ENCODE results near the gene DCTN3.

Gene DCTN3

GRCh38 chr9:34581318-34581717 is 39.0 kb downstream of the DCTN3 start:
- H3K36me3 ChIP-seq (replicated peaks) = no peaks in the 10 kb centered on the region
- H3K27me3 ChIP-seq (replicated peaks) = peaks cover 81% of the 10 kb centered on the region
- DNase-seq = no peak
- H3K27ac ChIP-seq = no peak overlapping the region
- in situ Hi-C loops (cut with HindIII; ENCODE audit: low pct_ligation_motif_present, low sequenced_read_pairs) = no loop called here
- no peak overlapping the region for H3K4me3 ChIP-seq (ENCODE audit: low read depth, low read length)
- TF ChIP-seq, protein P1, sequence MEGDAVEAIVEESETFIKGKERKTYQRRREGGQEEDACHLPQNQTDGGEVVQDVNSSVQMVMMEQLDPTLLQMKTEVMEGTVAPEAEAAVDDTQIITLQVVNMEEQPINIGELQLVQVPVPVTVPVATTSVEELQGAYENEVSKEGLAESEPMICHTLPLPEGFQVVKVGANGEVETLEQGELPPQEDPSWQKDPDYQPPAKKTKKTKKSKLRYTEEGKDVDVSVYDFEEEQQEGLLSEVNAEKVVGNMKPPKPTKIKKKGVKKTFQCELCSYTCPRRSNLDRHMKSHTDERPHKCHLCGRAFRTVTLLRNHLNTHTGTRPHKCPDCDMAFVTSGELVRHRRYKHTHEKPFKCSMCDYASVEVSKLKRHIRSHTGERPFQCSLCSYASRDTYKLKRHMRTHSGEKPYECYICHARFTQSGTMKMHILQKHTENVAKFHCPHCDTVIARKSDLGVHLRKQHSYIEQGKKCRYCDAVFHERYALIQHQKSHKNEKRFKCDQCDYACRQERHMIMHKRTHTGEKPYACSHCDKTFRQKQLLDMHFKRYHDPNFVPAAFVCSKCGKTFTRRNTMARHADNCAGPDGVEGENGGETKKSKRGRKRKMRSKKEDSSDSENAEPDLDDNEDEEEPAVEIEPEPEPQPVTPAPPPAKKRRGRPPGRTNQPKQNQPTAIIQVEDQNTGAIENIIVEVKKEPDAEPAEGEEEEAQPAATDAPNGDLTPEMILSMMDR (IDR thresholded peaks at IDR 0.05; ENCODE audit: low read depth, low read length, missing control alignments) = no peak

- peaks cover 77% of the 10 kb centered on the region for H3K27me3 ChIP-seq (replicated peaks)
- in situ Hi-C loops (cut with HindIII; ENCODE audit: low pct_ligation_motif_present, low sequenced_read_pairs) = no loop called here
- DNase-seq = no peak
- TF ChIP-seq, protein P1 (IDR thresholded peaks at IDR 0.05; ENCODE audit: low read depth, low read length, missing control alignments) = no peak
- no peak overlapping the region for H3K27ac ChIP-seq
- H3K36me3 ChIP-seq (replicated peaks) = no peaks in the 10 kb centered on the region
- no peak overlapping the region for H3K4me3 ChIP-seq (ENCODE audit: low read depth, low read length)
These were observed 39.9 kb downstream of the DCTN3 start for GRCh38 chr9:34580358-34580757.

GRCh38 chr9:34579808-34580163 is 40.5 kb downstream of the DCTN3 start:
- H3K36me3 ChIP-seq (replicated peaks) = no peaks in the 10 kb centered on the region
- H3K27me3 ChIP-seq (replicated peaks) = peaks cover 74% of the 10 kb centered on the region
- TF ChIP-seq, protein P1 (IDR thresholded peaks at IDR 0.05; ENCODE audit: low read depth, low read length, missing control alignments) = no peak
- DNase-seq = no peak
- no peak overlapping the region for H3K4me3 ChIP-seq (ENCODE audit: low read depth, low read length)
- in situ Hi-C loops (cut with HindIII; ENCODE audit: low pct_ligation_motif_present, low sequenced_read_pairs) = no loop called here
- no peak overlapping the region for H3K27ac ChIP-seq

GRCh38 chr9:34579104-34579807 is 41.0 kb downstream of the DCTN3 start:
- TF ChIP-seq, protein P1 (IDR thresholded peaks at IDR 0.05; ENCODE audit: low read depth, low read length, missing control alignments) = no peak
- no peak for DNase-seq
- Histone ChIP-seq H3K27me3 (replicated peaks) (peaks cover 69% of the 10 kb centered on the region), H3K4me3 (ENCODE audit: low read depth, low read length) (no peak overlapping the region), H3K36me3 (replicated peaks) (no peaks in the 10 kb centered on the region), H3K27ac (no peak overlapping the region)
- in situ Hi-C loops (cut with HindIII; ENCODE audit: low pct_ligation_motif_present, low sequenced_read_pairs) = no loop called here

- H3K36me3 ChIP-seq (replicated peaks) = no peaks in the 10 kb centered on the region
- H3K27ac ChIP-seq = no peak overlapping the region
- H3K27me3 ChIP-seq (replicated peaks) = peaks cover 62% of the 10 kb centered on the region
- peak; percentile 43 for DNase-seq
- no peak overlapping the region for H3K4me3 ChIP-seq (ENCODE audit: low read depth, low read length)
- TF ChIP-seq, protein P1 (IDR thresholded peaks at IDR 0.05; ENCODE audit: low read depth, low read length, missing control alignments) = no peak
- in situ Hi-C loops (cut with HindIII; ENCODE audit: low pct_ligation_motif_present, low sequenced_read_pairs) = no loop called here
These were observed 41.8 kb downstream of the DCTN3 start for GRCh38 chr9:34578241-34579103.
